Panc1 (cell line): ENCODE results near the gene RAPGEF5. TPM values are rescaled to one million over a fixed set of nuclear protein-coding genes. Genes with fewer than 3 reads are reported as not detected.

ENCODE experiments used
- ATAC-seq: fragments of 200-7000 bp; cut with Tn5 transposase; 2 replicates; pipeline ENCODE4 v1.9.1; 2020; ENCODE audit warnings: mild to moderate bottlenecking, moderate library complexity
- BruUV-seq: library from RNA; stranded (reverse); fragments of 400-500 nt; replicated peaks from 2 replicates; lab custom pipeline; 2021; lab: Mats Ljungman, UMichigan
- CTCF ChIA-PET: fragments of 300-600 bp; sonication (Branson Sonifier 250); formaldehyde crosslinking; loops from one replicate; lab custom pipeline; 2022; ENCODE audit warnings: antibody characterized with exemption; lab: Charles Lee
- POLR2A ChIA-PET: fragments of 300-600 bp; sonication (Branson Sonifier 250); formaldehyde crosslinking; loops from one replicate; lab custom pipeline; 2022; ENCODE audit warnings: antibody characterized with exemption; lab: Charles Lee
- DNase-seq: peaks from one replicate; pipeline ENCODE4 v3.0.0-alpha.2; 2010; ENCODE audit warnings: low read depth, low spot score
- H3K27ac ChIP-seq: 2 replicates; pipeline ENCODE4 v1.5.1; 2011; ENCODE audit warnings: mild to moderate bottlenecking, low read length, inconsistent platforms
- H3K27me3 ChIP-seq: fragments of 200-500 bp; sonication (Bioruptor generic); 2 replicates; pipeline ENCODE4 v1.6.0; 2014; ENCODE audit warnings: low read length, inconsistent platforms; ENCODE audit not compliant: control insufficient read depth, insufficient read depth
- H3K36me3 ChIP-seq: fragments of 200-500 bp; sonication (Bioruptor generic); 2 replicates; pipeline ENCODE4 v1.5.1; 2014; ENCODE audit warnings: inconsistent platforms, mild to moderate bottlenecking, low read length, moderate library complexity; ENCODE audit not compliant: control insufficient read depth, insufficient read depth
- H3K4me1 ChIP-seq: 2 replicates; pipeline ENCODE4 v1.5.1; 2011; ENCODE audit warnings: inconsistent platforms, mild to moderate bottlenecking, low read length, moderate library complexity; ENCODE audit not compliant: control insufficient read depth, insufficient read depth
- H3K4me3 ChIP-seq, 2 experiments: 2 replicates each; pipeline ENCODE4 v1.5.1; 2011 to 2012; ENCODE audit warnings: low read depth in 2 of 2, low read length in 2 of 2, mild to moderate bottlenecking in 2 of 2, inconsistent platforms in 1 of 2, moderate library complexity in 1 of 2
- H3K9me3 ChIP-seq: fragments of 200-500 bp; sonication (Bioruptor generic); 2 replicates; pipeline ENCODE4 v1.5.1; 2014; ENCODE audit warnings: low read depth, mild to moderate bottlenecking, inconsistent platforms, low read length, moderate library complexity; ENCODE audit not compliant: control insufficient read depth, insufficient read depth
- CTCF ChIP-seq: fragments of 450-650 bp; IDR thresholded peaks from 2 replicates; pipeline ENCODE4 v1.5.1; 2017; ENCODE audit warnings: mild to moderate bottlenecking
- POLR2AphosphoS5 ChIP-seq: IDR thresholded peaks from 2 replicates; pipeline ENCODE4 v1.6.1; 2012; ENCODE audit warnings: mild to moderate bottlenecking, low read depth, low read length, moderate library complexity
- SIN3A ChIP-seq: IDR thresholded peaks from 2 replicates; pipeline ENCODE4 v1.6.1; 2012; ENCODE audit warnings: low read depth, mild to moderate bottlenecking, low read length, moderate library complexity, borderline replicate concordance; ENCODE audit not compliant: insufficient read depth
- TCF7L2 ChIP-seq: IDR thresholded peaks from 2 replicates; pipeline ENCODE4 v1.6.1; 2011; ENCODE audit warnings: mild to moderate bottlenecking, low read depth, low read length, inconsistent platforms
- in situ Hi-C: cut with HindIII; loops from 2 replicates; pipeline ENCODE4 v1.10.0; 2016; ENCODE audit warnings: low sequenced_read_pairs, low pct_unique_long_range_greater_than_20kb
- intact Hi-C: fragments of 100-400 bp; cut with micrococcal nuclease; formaldehyde crosslinking; loops from one replicate; pipeline ENCODE4 v1.10.0; 2022; ENCODE audit not compliant: unreplicated experiment
- total RNA-seq: library from RNA; stranded (reverse); gene quantifications from one replicate; pipeline ENCODE4 v1.2.1, GENCODE V29; 2021; ENCODE audit not compliant: unreplicated experiment
- TF ChIP-seq, protein P1 (sequence below), 2 experiments: IDR thresholded peaks; 2 replicates each; pipeline ENCODE4 v1.6.1; 2011 to 2012; ENCODE audit warnings: low read depth in 2 of 2, control low read depth in 1 of 2, low read length in 1 of 2, mild to moderate bottlenecking in 1 of 2, moderate library complexity in 1 of 2; ENCODE audit not compliant: insufficient read depth in 1 of 2

RAPGEF5 gene
- total RNA-seq, 1 experiment from 2014 or later: 1.4 TPM

DNA sequence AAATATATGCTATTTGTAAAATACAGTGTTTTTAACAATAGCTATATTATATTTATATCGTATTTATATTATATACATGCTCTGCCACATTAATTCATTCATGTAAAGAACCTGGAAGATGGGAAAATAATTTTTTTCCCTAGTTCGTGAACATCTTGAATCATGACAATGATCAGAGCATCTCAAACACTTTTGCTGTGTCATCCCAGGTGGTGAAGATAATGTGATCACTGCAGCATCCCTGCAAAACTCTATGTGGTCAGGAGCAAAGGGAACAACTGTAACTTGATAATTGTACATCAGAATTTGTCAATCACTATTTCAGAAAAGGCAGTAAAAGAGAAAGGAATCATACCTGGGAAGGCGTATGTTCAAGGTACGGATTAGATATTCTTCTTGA is 39.3 kb downstream of the RAPGEF5 start:
- no peak overlapping the region for H3K4me3 ChIP-seq
- no peaks in the 10 kb centered on the region for H3K27me3 ChIP-seq
- ATAC-seq: no peak
- ChIA-PET CTCF (interaction anchor here (0.5 kb wide), 1 partner anchor 410 kb away, joined by 3 read pairs; no protein-coding TSS in a partner anchor), POLR2A (no interaction called here)
- H3K36me3 ChIP-seq: no peaks in the 10 kb centered on the region
- in situ Hi-C loops: no loop called here
- no peak overlapping the region for H3K27ac ChIP-seq
- no peaks in the 10 kb centered on the region for H3K9me3 ChIP-seq
- H3K4me1 ChIP-seq: no peaks in the 10 kb centered on the region
- intact Hi-C loops: no loop called here
- no peak for TF ChIP-seq SIN3A
- TF ChIP-seq TCF7L2: no peak
- TF ChIP-seq, protein P1, sequence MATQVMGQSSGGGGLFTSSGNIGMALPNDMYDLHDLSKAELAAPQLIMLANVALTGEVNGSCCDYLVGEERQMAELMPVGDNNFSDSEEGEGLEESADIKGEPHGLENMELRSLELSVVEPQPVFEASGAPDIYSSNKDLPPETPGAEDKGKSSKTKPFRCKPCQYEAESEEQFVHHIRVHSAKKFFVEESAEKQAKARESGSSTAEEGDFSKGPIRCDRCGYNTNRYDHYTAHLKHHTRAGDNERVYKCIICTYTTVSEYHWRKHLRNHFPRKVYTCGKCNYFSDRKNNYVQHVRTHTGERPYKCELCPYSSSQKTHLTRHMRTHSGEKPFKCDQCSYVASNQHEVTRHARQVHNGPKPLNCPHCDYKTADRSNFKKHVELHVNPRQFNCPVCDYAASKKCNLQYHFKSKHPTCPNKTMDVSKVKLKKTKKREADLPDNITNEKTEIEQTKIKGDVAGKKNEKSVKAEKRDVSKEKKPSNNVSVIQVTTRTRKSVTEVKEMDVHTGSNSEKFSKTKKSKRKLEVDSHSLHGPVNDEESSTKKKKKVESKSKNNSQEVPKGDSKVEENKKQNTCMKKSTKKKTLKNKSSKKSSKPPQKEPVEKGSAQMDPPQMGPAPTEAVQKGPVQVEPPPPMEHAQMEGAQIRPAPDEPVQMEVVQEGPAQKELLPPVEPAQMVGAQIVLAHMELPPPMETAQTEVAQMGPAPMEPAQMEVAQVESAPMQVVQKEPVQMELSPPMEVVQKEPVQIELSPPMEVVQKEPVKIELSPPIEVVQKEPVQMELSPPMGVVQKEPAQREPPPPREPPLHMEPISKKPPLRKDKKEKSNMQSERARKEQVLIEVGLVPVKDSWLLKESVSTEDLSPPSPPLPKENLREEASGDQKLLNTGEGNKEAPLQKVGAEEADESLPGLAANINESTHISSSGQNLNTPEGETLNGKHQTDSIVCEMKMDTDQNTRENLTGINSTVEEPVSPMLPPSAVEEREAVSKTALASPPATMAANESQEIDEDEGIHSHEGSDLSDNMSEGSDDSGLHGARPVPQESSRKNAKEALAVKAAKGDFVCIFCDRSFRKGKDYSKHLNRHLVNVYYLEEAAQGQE (IDR thresholded peaks at IDR 0.05; ENCODE audit: insufficient read depth in 1 of 2, low read depth in 2 of 2, low read length in 1 of 2): no peak
- no peak for TF ChIP-seq POLR2AphosphoS5
- no peak for TF ChIP-seq CTCF
- no TSS peak for BruUV-seq
- no peak for DNase-seq

DNA sequence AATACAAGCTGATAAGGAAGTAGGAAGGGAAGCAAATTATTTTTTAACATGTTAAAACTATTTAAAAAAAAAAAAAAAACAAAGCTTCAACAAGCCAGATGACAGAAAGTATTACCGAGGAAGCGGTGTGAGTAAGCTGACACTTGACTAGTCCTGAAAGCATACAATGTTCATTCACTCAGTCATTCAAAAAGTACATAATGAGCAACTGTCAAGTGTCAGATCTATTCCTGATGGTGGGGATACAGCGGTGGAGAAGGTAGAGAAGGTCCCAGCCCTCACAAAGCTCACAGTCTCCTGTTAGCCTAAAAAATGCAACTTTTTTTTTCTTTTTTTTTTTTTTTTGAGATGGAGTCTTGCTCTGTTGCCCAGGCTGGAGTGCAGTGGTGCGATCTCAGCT is 40.0 kb downstream of the RAPGEF5 start:
- ChIA-PET POLR2A (no interaction called here), CTCF (interaction anchor here (0.5 to 0.6 kb wide), 2 partner anchors 39 to 411 kb away, joined by 3 read pairs; no protein-coding TSS in a partner anchor)
- Histone ChIP-seq H3K27me3 (no peaks in the 10 kb centered on the region), H3K36me3 (no peaks in the 10 kb centered on the region), H3K4me1 (no peaks in the 10 kb centered on the region), H3K9me3 (no peaks in the 10 kb centered on the region), H3K27ac (no peak overlapping the region), H3K4me3 (no peak overlapping the region)
- BruUV-seq: no TSS peak
- TF ChIP-seq, protein P1 (IDR thresholded peaks at IDR 0.05; ENCODE audit: insufficient read depth in 1 of 2, low read depth in 2 of 2, low read length in 1 of 2): no peak
- TF ChIP-seq POLR2AphosphoS5 (no peak), CTCF (no peak), TCF7L2 (no peak), SIN3A (no peak)
- DNase-seq: no peak
- in situ Hi-C loops (no loop called here), intact Hi-C loops (no loop called here)
- no peak for ATAC-seq
